ENCODE results near the gene TOP3B. TPM values are rescaled to one million over a fixed set of nuclear protein-coding genes. Genes with fewer than 3 reads are reported as not detected.

TOP3B gene, protein sequence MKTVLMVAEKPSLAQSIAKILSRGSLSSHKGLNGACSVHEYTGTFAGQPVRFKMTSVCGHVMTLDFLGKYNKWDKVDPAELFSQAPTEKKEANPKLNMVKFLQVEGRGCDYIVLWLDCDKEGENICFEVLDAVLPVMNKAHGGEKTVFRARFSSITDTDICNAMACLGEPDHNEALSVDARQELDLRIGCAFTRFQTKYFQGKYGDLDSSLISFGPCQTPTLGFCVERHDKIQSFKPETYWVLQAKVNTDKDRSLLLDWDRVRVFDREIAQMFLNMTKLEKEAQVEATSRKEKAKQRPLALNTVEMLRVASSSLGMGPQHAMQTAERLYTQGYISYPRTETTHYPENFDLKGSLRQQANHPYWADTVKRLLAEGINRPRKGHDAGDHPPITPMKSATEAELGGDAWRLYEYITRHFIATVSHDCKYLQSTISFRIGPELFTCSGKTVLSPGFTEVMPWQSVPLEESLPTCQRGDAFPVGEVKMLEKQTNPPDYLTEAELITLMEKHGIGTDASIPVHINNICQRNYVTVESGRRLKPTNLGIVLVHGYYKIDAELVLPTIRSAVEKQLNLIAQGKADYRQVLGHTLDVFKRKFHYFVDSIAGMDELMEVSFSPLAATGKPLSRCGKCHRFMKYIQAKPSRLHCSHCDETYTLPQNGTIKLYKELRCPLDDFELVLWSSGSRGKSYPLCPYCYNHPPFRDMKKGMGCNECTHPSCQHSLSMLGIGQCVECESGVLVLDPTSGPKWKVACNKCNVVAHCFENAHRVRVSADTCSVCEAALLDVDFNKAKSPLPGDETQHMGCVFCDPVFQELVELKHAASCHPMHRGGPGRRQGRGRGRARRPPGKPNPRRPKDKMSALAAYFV
- total RNA-seq = 10 to 100 TPM; 44.9 to 94.6 (median 65.4) TPM

- intact Hi-C loops (cut with DNase I; ENCODE audit: low total_unique reads) = no loop called here
- Histone ChIP-seq H3K4me3 (peak within 1 kb of the TSS; percentile 83 to 99 (median 92)), H3K9me3 (no peaks in the 10 kb centered on the region), H3K36me3 (no peaks in the 10 kb centered on the region), H3K27ac (peak within 1 kb of the TSS; percentile 80 to 89 (median 84)), H3K4me1 (peaks cover 6 to 15% (median 10%) of the 10 kb centered on the region in 4 donors), H3K27me3 (no peaks in the 10 kb centered on the region)
- peak; percentile 28 to 65 (median 43) for TF ChIP-seq POLR2AphosphoS5 (IDR thresholded peaks at IDR 0.05)
- no peak for TF ChIP-seq EP300 (IDR thresholded peaks at IDR 0.05; ENCODE audit: low read depth)
- peak; percentile 49 for TF ChIP-seq POLR2A (IDR thresholded peaks at IDR 0.05)
- TF ChIP-seq, protein P1, sequence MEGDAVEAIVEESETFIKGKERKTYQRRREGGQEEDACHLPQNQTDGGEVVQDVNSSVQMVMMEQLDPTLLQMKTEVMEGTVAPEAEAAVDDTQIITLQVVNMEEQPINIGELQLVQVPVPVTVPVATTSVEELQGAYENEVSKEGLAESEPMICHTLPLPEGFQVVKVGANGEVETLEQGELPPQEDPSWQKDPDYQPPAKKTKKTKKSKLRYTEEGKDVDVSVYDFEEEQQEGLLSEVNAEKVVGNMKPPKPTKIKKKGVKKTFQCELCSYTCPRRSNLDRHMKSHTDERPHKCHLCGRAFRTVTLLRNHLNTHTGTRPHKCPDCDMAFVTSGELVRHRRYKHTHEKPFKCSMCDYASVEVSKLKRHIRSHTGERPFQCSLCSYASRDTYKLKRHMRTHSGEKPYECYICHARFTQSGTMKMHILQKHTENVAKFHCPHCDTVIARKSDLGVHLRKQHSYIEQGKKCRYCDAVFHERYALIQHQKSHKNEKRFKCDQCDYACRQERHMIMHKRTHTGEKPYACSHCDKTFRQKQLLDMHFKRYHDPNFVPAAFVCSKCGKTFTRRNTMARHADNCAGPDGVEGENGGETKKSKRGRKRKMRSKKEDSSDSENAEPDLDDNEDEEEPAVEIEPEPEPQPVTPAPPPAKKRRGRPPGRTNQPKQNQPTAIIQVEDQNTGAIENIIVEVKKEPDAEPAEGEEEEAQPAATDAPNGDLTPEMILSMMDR (IDR thresholded peaks at IDR 0.05) = no peak
- 1% methylated on average over 44 of the region's 54 CpGs; no CpG with 5 or more reads in 1 of the 2 donors for WGBS, 2 donors (ENCODE audit: low coverage in 1 of 2)
- peak; percentile 86 for DNase-seq
- in situ Hi-C loops (cut with MboI; ENCODE audit: low pct_ligation_motif_present in 1 of 4, low pct_unique_long_range_greater_than_20kb in 1 of 4, low sequenced_read_pairs in 3 of 4) = no loop called here
These were observed at the start of gene TOP3B for GRCh38 chr22:21982338-21982965. TSS of gene TOP3B (minus strand) at chr22:21982787. CDS start at chr22:21975709, 7,078 bp downstream.

DNA sequence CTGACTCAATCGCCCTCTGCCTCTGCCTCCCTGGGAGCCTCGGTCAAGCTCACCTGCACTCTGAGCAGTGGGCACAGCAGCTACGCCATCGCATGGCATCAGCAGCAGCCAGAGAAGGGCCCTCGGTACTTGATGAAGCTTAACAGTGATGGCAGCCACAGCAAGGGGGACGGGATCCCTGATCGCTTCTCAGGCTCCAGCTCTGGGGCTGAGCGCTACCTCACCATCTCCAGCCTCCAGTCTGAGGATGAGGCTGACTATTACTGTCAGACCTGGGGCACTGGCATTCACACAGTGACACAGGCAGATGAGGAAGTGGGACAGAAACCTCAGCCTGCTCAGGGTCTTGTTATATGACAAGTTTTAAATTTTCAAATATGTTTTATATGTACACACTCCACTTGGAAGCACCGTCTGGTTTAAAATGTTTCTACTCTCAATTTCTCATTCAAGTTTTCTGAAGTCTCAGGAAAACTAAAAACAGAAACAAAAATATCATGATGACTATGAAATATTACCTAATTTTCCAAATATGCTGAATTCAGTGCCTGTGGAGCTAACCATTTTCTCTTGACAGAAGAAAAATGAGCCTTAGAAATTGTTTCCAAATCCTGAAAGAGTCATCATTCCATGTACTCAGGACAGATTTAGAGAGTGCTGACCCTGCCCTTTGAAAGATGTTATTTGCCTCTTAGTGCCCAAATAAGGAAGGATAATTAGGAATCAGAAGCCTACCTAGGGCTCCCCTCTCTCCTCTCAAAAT is 48.8 kb upstream of the TOP3B start:
- no peaks in the 10 kb centered on the region for H3K27me3 ChIP-seq
- H3K36me3 ChIP-seq = no peaks in the 10 kb centered on the region
- no peaks in the 10 kb centered on the region for H3K9me3 ChIP-seq
- H3K4me1 ChIP-seq = no peaks in the 10 kb centered on the region
- TF ChIP-seq, protein P1 (IDR thresholded peaks at IDR 0.05) = no peak
- TF ChIP-seq EP300 (IDR thresholded peaks at IDR 0.05; ENCODE audit: low read depth) (no peak), POLR2AphosphoS5 (IDR thresholded peaks at IDR 0.05) (no peak), POLR2A (IDR thresholded peaks at IDR 0.05) (no peak)
- intact Hi-C loops (cut with DNase I; ENCODE audit: low total_unique reads) = no loop called here
- 50 to 74% methylated on average over 1 to 9 of the region's 9 CpGs for WGBS, 2 donors (ENCODE audit: low coverage in 1 of 2)
- no peak overlapping the region for H3K27ac ChIP-seq
- no peak overlapping the region for H3K4me3 ChIP-seq
- in situ Hi-C loops (cut with MboI; ENCODE audit: low pct_ligation_motif_present in 1 of 4, low pct_unique_long_range_greater_than_20kb in 1 of 4, low sequenced_read_pairs in 3 of 4) = no loop called here
- no peak for DNase-seq

DNA sequence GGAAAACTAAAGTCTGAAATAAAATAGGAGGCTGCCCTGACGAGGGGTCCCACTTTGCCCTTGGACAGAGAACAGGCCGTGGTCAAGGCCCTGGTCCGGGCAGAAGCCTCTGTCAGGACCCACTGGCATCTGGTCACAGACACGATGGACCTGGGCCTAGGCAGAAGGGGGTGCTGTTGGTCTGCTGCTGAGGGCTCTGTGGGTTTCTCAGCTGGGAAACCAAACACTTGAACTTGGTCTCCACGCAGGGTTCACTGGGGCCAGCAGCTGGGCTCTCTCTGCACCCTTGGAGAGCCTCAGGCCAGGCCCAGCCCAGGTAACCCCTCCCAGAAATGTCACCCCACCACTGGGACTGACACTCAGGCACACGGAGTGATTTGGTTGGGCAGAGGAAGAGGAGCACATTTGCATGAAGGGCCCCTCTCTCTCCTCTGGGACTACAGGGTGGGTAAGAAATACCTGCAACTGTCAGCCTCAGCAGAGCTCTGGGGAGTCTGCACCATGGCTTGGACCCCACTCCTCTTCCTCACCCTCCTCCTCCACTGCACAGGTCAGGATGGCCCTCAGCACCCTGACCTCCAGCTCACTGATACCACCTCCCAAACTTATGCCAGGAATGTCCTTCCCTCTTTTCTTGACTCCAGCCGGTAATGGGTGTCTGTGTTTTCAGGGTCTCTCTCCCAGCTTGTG is 48.1 kb upstream of the TOP3B start:
- Histone ChIP-seq H3K27me3 (no peaks in the 10 kb centered on the region), H3K27ac (no peak overlapping the region), H3K4me1 (no peaks in the 10 kb centered on the region), H3K36me3 (no peaks in the 10 kb centered on the region), H3K4me3 (no peak overlapping the region), H3K9me3 (no peaks in the 10 kb centered on the region)
- 55 to 100% methylated on average over 2 to 6 of the region's 7 CpGs for WGBS, 2 donors (ENCODE audit: low coverage in 1 of 2)
- TF ChIP-seq EP300 (IDR thresholded peaks at IDR 0.05; ENCODE audit: low read depth) = no peak
- TF ChIP-seq POLR2A (IDR thresholded peaks at IDR 0.05) = no peak
- TF ChIP-seq, protein P1 (IDR thresholded peaks at IDR 0.05) = no peak
- no peak for TF ChIP-seq POLR2AphosphoS5 (IDR thresholded peaks at IDR 0.05)
- intact Hi-C loops (cut with DNase I; ENCODE audit: low total_unique reads) (no loop called here), in situ Hi-C loops (cut with MboI; ENCODE audit: low pct_ligation_motif_present in 1 of 4, low pct_unique_long_range_greater_than_20kb in 1 of 4, low sequenced_read_pairs in 3 of 4) (no loop called here)
- DNase-seq = peak; percentile 37

Data from transverse colon (tissue), 4 donors.